DMS 273 treated with DMSO at 0.1 percent for 48 hours (cell line): ENCODE data around the gene RAX.

Experiments used
- DNase-seq: peaks from one replicate; lab custom pipeline; 2025; lab: John Stamatoyannopoulos, UW

The RAX gene

DNA sequence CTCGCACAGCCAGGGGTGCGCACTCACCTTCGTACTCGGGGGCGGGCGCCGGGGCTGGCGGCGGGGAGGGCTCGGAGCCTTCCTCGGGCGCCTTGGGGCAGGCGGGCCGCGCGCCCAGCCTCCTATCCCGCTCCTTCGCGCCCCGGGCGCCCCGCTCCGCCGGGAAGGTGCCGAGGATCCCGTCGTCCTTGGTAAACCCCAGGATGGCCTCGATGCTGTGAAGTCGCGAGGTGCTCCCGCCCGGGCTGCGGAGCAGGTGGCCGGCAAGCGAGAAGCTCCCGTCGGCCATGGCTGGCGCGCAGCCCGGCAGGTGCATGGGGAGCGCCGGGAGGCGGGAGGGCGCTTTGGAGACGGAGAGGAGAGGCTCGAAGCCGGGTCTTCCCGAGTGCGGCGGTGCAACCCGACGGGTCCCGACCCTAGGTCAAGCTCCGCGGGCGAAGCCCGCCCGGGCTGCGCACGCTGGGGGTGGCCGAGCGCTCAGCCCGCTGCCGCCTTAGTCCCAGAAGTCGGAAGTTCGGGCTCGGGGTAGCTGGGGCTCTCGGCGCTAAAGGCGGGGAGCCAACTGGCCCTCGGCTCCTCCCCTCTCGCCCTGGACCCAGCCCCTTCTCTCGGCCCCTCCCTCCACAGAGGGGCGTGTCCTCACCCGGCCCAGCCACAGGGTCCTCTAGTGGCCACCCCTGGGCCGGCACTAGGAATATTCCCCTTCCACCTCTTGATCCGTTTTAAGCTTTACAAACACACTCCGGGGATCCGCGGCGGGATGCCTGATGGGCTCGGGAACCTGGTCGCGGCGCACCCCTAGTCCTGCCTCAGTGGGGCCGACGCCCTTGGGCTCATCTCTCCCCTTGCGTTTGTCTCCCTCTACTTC, at the start of gene RAX:
Gene RAX, minus strand, starts transcription at position 564 of the 868 bp plus-strand sequence. Its CDS starts 248 bp downstream, at position 316.
- peak; percentile 29 for DNase-seq

DNA sequence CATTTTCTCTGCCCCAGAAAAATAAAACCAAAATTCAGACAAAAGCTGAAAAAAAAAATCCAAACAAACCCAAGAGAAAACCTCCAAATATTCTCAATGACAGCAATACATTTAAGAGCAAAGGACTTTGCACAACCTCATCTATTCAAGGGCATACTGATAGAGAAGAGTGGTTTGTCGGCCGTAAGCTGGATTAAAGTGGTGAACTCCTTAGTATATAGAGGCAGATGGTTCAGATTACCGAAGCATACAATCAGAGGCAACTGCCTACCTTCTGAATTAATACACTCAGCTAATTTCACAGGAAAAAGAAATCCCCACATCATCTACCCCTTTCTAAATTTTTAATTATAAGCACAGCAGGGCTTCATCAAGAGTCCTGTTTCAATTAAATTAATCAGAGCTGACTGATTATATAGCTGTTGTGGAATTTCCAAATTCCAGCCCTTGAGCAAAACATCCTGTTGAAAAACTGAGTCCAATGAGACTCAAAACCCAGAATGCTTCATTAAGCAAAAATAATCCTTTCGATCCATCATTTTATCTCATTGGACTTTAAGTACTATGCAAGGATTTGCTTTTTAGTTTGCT, 45.3 kb upstream of the RAX start, which contains the start of gene CPLX4:
Gene CPLX4, minus strand, starts transcription at position 190 of the 591 bp plus-strand sequence. Its CDS starts 187 bp downstream, at position 3.
- no peak for DNase-seq

DNA sequence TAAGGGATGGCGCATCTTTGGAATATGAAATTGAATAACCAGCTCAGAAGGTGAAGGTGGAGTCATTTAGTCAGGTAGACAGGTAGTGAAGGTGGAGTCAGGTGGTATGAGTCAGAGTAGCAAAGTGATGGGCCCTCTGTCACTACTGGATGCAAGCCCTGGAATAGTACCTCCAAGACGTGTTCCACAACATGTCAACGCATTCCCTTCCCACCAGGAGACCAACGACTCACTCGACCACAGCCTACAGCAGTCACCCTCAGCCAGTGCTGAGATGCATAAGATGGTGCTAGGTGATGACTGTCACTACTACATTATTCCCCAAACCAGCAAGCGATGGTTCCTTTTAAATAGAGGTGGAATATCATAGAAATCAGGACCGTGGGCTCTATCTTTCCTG, 38.4 kb upstream of the RAX start:
- no peak for DNase-seq

DNA sequence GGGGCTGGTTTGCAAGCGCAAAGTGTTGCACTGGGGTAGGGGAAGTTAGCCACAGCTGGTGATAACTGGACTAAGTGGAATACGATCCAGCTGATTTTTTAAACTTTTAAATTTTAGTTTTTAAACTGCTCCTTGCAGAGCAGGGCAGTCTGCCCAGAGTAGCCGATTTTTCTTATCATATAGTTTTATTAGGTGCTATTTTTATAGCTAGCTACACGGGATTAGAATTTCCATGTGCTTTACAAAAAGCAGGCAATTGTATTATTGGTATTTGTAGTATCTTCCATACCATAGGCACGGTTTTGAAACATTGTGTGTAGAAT, 35.6 kb upstream of the RAX start:
- DNase-seq = no peak

GRCh38 chr18:59308248-59308937, 35.1 kb upstream of the RAX start:
- peak; percentile 30 for DNase-seq

DNA sequence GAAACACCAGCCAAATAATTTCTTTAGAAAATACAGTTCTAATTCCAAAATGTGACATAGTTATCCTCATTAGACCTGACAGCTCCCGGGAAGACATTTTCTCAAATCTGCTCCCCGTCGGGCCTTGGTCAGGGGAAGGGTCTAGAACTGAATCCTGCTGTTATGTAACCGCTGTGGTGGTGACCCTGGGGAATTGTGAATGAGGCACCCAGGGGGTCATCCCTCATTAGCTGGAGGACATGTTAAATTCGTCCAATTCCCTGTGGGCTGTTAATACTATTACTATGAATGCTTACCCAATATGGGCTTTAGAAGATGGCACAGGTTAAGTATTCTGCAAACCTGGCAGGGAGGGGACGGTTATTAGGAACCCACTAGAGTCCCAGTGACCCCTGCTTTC, 33.4 kb upstream of the RAX start:
- no peak for DNase-seq

GRCh38 chr18:59305295-59305694, 32.0 kb upstream of the RAX start:
- DNase-seq = no peak

DNA sequence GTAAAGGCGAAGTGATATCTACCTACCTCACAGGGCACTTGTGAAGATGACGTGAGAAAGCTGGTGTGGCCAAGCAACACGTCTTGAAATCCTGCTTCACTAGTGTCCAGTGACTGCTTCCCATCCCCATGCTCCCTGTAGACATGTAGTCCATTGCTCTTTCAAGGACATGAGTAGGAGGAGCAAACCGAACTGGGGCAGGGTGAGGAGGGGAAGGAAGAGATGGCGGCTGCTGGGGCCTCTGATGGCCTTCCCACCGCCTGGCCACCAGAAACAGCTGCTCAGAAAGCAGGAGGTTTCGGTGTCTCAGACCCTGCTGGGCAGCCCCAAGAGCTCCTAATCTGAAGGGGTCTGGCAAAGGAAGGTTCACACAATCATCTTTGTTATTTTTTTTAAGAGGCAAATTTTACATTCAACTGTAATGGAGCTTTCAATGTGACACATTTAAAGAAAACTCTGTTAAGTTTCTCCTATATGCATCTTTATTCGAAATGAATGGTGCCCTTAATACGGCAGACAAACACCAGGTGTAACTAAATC, 30.5 kb upstream of the RAX start:
- DNase-seq = no peak

GRCh38 chr18:59303006-59303405, 29.8 kb upstream of the RAX start:
- no peak for DNase-seq

- DNase-seq = no peak
Measured at GRCh38 chr18:59301929-59302328, 28.7 kb upstream of the RAX start.

DNA sequence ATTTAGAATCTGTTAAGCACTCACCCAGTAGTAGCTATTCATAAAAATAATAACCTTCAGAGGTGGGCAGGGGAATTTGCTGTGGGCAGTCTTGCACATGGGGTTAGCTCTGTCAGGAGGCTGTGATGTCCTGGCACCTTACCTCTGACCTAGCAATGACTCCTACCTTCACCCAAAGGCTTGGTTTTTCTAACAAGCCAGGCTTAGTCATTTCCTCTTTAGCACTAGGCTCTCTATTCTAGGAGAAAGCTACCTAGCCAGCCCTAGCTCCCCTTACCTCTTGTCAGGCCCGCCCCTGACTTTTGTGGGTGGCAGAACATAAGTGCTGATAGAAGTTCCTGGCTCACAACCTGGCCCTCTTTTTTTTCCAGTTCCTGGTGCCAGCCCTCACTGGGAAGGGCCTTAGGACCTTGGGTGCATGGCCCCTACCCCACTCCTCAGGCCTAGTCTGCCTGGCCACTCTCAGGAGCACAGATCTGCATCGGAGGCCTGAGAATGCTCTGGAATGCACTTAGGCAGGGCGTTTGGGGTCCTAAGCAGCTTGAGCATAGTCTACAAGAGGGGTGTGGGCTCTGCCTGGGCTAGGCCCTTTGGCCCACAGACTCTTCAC, 27.5 kb upstream of the RAX start:
- no peak for DNase-seq

DNA sequence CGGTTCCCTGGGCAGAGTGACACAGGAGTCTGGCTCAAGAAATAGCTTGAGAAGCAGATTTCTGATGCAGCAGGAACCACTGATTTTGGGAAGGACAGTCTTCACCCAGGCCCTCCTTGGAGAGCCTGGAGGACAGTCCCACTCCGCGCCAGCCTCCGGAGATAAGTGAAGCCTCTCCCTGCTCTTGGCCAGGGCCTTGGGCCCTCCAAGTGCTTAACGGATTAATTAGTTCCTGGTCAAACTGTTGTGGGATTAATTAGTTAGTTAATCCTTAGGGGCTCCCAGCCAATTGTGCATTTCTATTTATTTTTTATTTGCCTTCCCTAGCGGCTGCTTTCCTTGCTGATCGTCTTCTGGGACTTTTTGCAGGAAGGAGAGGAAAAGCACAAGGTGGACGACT, 25.6 kb upstream of the RAX start:
- DNase-seq = no peak

DNA sequence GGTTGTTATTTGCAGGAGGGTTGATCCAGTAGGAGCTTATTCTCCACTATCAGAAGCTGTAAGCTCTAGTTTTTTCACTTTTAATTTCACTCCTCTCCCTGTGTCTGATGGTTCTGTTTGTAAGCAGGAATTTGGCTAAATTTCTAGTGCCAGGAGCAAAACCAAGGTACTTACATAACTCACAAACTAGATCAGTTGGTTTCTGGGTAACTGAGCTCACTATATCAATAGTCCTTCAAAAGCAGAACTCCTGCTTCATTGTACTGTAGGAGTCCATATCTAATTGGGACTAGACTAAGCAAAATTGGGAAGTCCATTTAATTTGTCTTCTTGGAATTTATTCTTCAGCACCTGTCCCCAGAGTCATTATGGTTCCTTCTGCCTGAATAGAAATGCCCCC, 20.1 kb upstream of the RAX start:
- no peak for DNase-seq

- no peak for DNase-seq
Measured at GRCh38 chr18:59286341-59286740, 13.1 kb upstream of the RAX start.

DNA sequence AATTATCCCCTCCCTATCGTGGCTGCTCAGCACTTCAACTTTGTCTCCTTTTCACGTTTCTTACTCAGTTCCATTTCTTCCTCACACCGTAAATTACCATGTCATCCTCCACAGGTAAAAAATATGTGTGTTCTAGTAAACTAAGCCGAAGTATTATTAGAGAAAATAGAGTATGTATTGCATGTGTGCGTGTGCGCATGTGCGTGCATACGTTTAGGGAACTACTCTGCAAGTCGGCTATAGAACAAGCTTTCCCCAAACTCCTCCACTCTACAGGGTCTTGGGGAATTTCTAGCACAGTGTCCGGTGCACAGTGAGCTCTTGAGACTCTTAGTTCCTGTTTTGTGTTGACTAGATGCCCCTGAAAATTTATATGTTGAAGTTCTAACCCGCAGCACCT, 9.1 kb upstream of the RAX start:
- DNase-seq = no peak

- no peak for DNase-seq
Measured at GRCh38 chr18:59279722-59280121, 6.5 kb upstream of the RAX start.

DNA sequence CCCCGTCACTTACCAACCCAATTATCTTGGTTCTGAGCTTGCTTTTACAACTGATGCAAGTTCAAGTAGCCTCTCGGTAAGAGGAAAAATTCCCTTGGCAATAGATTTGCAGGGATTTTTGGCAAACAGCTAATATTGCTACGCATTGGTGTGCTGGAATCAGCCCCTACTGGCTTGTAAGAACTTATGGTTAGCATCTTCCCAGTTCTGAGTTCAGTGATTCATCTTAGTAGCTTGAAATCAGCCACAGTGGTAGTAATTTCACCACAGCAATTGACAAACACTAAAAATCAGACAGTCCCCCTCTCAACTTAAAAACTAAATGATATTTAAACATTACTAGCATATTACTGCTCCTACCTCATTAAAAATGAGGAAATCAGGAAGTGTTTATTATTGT, 5.9 kb upstream of the RAX start:
- no peak for DNase-seq

- no peak for DNase-seq
Measured at GRCh38 chr18:59278793-59279192, 5.5 kb upstream of the RAX start.

DNA sequence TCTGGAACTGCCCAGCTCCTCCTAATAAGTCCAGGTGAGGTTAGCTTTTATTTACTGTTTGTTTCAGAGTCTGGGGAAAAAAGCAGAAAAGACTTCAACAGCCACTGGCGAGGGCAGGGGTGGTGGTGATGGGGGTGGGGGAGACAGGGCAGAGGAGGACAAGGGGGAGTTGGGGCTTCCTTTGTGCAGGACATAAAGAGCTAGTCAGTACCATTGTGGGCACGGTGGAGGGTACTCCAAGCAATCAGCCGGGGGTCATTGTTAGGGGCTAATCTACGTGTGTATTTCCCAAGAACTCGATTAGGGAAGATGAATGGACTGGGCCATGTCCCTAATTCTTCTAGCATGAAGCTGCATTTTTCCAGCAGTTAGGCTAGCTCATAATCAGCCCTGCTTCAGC, 2.8 kb upstream of the RAX start:
- no peak for DNase-seq

DNA sequence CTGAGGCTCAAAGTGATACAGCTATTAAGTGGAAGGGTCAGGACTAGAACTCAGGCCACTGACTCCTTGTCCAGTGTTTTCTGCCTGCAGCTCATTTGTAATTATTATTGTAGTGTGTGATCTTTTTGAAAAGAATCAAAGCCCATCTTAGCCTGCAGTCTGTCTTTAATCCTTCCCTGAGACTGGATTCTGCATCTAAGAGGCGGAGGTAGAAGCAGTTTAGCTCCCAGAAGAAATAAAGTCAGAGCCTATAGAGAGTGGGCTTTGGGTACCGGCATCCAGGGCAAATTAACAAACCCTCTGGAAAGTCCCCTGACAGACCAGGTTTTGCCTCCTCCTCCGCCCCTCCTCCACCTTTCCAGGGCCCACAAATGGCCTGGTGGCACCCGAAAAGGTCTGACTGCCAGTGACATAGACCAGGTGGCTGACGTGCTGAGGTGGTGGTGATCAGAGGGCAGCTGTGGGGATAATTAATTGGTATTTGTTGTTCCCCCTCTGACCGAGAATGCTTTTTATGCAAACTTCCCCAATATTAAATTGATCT, 2.2 kb upstream of the RAX start:
- no peak for DNase-seq

DNA sequence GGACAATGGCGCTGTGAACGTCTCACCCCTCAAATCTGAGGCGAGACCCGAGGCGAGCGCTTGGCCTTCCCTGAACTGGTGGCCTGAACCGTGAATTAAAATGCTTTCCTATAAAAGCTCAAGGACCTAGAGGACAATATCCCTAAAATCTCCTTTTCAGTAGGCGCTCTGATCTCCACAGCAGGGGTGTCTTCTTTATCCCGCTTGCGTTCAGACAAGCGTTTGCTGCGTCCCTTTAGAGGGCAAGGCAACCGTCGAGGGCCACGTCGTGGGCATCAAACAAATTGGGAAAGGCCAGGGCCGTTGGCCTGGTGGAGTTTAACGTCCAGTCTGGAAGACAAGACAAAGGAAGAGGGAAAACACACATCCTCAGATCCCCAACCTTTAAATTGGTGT, 1.3 kb upstream of the RAX start:
- DNase-seq = no peak
